ENCODE results near the gene HOXC4.
A peak's percentile ranks its signal among the peaks of the same experiment; 100 is the strongest.
"Not testable (repeated sequence)": the region's sequence is repeated elsewhere in the genome, so short reads cannot be mapped to it uniquely, and the experiment has no call there.

The HOXC4 gene

DNA sequence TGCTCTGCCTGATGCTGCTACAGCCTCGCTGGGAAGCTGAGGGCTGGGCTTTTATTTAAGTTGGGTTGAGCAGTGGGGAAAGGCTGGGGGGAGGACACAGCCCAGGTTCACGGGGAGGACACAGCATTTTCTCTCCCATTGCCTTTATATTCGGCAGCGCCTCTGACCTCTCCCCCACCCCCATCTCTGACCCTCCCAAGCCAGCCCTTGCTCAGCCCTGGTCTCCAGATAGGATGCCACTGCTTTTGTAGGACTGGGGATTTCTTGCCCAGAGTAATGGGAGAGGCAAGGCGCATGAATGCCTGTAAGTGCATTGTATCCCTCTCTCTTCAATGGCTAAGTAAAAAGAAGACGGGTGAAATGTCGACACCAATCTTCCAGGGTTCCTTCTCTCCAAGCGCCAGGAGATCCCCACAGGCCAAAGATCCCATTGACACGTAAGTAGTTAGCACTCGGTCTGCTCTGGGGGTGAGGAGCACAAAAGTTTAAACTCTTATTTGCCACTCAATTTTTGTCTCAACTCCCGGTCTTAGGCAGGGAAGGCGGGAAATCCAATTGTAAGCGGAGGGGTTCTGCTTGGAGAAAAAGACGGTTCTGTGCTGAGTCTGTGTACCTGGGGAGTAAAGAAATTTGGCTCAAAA is 4.6 kb downstream of the HOXC4 start:
- no peak for DNase-seq

DNA sequence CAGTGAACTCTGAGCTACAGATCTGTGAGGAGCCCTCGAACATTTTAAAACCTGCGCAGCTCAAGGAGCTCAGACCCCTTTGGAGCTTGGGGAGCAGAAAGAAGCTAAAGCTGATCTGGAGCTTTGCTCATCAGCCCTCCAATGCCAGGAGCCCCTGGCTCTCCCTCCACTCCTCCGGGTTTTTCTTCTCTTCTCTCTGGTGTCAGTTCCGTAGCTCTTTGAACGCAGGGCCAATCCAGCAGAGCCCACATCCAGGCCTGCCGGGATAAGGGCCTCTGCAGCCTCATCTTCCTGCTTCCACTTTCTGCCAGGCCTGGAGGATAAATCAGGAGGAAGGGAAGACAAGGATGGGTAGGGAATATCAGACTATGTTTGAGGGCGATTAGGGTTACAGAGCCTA is 6.0 kb downstream of the HOXC4 start:
- no peak for DNase-seq

GRCh38 chr12:54060174-54060974 is 6.7 kb downstream of the HOXC4 start:
- no peak for DNase-seq

GRCh38 chr12:54060975-54061778 is 7.5 kb downstream of the HOXC4 start:
- DNase-seq, result no peak

DNA sequence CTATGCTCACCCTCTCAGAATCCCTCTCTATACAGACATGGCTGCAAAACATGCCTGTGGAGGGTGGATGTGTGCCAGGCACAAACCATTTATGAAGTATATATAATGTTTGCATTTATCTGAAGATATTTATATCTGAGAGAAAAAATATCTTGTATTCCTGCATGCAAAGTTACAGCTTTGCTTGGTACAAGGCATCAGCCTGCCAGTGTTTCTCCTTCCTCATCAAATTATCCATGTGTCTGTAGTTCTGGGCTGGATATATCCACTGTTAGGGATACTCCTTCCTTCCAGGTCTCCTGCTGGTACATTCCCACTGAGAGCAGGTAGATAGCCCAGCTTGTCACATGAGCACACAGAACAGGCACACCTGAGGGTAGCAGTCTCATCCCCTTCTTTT is 12.0 kb downstream of the HOXC4 start:
- no peak for DNase-seq

- no peak for DNase-seq
These were observed 12.8 kb downstream of the HOXC4 start for GRCh38 chr12:54066408-54066807.

DNA sequence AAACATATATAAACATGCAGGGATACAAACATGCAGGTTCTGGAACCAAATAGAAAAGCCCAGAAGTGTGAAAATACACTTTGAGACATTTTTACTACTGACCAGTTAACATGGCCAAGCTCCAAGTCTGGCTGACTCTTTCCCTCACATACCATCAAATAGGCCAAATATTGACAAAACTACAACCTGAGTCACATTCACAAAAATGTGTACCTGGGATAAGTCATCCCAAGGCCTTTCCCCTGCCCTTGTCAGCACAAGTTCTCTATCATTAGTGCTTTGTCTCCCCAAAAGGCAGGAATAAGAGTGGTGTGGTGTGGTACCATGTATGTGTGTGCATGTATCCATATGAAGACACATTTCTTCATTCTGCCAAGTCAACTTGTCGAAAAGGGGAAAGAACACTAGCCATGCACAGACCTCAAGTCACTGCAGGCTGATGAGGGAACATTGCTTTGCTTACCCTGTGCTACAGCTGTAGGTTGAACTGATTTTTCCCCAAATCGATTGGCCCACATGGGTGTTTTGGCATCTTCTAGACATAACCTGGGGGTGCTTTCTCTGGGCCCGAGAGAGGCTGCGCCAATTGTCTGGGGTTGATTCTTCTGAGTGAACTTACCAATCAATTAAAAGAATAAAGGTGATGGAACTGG is 14.9 kb downstream of the HOXC4 start:
- no peak for DNase-seq

GRCh38 chr12:54071942-54072341 is 18.3 kb downstream of the HOXC4 start:
- DNase-seq, result no peak

GRCh38 chr12:54074308-54074707 is 20.7 kb downstream of the HOXC4 start:
- no peak for DNase-seq

DNA sequence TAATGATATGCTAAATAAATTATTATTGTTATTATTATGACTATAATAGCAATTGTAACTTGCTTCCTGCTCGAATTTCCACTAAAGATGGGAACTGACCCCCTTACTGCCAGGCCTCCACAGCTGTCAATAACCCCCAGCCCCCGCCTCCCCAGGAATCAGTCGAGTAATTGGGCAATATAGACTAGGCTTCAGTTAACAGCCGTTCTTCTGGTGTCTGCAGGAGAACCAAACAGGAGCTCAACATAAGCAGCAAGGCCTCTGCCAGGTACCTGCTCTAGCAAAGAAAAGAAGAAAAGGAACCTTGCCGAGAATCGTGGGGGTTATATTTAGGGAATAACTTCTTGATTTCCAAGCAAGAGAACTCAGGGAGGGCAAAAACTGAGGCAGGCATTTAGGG is 21.8 kb downstream of the HOXC4 start:
- peak in 1 of 2 experiments; percentile 86 for DNase-seq

DNA sequence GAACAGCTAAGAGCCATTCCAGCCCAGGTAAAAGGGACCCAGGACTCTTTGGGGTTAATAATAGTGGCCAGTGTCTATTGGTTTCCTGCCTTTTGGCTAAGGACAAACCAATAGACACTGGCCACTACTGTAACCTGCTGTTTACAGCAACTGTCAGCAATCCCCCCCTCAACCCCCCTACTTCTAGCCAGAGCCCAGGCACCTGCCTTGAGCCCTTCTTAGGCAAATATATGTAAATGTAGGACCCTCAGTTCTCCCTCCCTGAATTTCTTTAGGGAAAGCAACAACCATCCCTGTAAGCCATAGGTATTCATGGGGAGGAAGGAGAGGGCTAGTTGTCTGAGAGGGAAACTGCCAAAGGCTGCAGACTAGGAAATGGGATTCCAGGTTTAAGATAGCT is 22.3 kb downstream of the HOXC4 start:
- peak; percentile 97 to 98 for DNase-seq

DNA sequence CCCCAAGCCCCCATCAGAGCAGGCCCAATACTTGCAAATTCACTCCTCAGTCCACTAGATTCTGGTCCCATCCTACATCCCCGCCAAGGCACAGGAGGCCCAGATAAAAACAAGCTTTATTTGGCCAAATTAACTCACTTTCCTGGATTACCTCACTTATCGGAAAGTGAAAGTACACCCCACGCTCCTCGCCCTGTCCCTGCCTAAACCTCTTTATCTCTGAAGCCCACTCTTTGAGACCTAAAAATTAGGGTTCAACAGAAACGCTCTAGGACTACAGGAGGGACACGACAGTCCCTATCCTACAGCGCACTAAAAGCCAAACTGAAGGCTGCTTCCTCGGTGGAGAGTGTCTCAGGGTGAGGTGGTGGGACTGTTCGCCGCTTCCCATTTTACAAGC is 24.2 kb downstream of the HOXC4 start:
- peak in 1 of 2 experiments; percentile 71 for DNase-seq

GRCh38 chr12:54079115-54079514 is 25.5 kb downstream of the HOXC4 start:
- DNase-seq, result peak in 1 of 2 experiments; percentile 45

GRCh38 chr12:54080008-54080924 is 26.6 kb downstream of the HOXC4 start:
- peak in 1 of 2 experiments; percentile 51 for DNase-seq

DNA sequence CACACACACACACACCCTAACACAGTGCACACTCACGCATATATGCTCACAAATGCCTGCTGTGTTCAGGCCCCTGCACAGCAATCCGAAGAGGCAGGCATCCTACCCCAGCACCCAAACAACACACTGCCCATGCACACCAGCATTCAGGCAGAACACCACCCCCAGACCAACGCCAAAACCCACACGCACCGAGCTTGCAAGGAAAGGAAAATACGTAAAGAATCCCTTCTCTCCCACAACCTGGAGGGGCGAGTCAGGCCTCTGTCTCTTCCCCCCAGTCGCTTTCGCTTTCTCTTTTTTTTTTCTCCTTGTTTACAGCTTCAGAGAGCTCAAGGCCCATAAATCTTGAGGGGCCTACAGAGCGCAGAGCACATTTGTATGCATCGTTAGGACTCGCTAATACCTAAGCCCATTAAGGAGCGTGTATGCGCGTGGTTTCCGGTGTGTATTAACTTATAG is 27.4 kb downstream of the HOXC4 start:
- DNase-seq, result peak in 1 of 2 experiments; percentile 66

DNA sequence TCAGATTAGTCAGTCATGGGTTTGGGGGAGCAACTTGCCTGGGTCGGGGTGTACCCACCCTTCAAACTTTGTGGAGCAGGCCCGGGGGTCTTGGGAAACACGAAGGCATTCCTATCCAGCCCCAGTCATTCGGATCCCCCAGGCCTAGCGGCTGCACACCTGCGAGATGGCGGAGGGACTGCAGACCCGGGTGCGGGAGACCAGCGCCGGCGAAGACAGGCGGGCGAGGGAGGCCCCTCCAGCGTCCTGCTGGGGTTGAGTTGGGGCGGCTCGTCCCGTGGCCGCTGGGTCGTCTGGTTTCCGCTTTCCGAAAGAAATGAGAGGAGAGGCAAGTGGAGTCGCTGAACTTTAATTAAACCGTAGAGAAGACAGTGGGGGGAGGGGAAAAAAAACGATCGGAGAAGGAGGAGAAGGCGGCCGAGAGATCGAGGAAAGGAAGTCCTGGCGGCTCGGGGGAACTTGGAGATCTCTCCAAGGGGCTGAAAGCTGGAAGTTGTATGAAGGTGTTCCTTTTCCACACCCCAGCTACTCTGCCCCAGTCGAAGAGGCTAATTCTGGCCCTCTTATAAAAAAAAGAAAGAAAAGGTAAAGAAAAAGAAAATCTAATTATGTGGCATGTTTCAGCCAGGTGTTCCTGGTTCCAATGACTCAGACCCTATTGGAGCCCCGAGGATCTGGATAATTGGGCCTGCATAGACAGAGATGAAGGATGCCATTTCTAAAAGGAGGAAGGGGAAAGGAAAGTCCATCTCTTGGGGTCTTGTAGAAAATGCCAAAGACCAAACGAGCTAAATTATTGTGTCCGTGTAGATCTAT is 28.2 kb downstream of the HOXC4 start:
- DNase-seq, result peak in 1 of 2 experiments; percentile 77

DNA sequence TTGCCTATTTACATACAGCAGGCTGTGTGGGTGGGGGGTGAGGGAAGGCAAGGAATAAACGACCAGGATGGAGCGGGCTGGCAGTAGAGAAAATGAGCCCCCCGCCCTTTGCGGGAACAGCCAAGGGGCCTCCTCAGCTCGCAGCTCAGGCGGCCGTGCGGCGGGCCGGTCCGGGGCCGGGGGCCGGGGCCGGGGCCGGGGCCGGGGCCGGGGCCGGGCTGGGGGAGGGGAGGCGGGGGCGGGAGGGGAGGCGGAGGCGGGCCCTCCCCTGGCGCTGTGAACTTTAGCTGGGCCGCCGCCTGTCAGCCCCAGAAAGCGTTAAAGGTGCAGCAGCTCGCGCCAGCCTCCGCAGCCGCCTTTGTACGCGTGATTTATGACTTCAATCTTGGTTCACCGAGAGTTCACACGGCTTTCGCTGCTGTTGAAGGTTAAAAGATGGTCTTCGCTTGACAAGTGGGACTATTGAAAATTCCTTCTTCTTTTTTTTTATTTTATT is 28.8 kb downstream of the HOXC4 start:
- DNase-seq, result peak; percentile 91 to 94

DNA sequence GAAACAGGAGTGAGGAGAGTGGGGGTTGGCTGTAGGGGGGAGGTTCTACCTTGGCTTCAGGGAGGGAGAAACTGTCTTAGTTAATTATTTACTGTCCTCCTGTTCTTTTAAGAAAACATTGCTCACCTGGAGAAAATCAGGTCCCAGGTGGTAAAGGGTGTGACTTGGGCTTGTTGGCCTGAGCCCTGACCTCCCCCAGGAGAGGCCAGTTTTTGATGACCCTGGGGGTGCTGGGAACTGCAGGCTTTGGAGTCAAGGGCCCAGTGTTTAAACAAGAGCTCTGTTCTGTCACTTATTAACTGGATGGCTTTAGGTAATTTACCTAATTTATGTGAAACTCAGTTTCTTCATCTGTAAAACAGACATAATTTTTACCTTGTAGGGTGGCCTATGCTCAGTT is 34.4 kb downstream of the HOXC4 start:
- DNase-seq, result not testable (repeated sequence)

- not testable (repeated sequence) for DNase-seq
These were observed 35.8 kb downstream of the HOXC4 start for GRCh38 chr12:54089465-54089864.

DNA sequence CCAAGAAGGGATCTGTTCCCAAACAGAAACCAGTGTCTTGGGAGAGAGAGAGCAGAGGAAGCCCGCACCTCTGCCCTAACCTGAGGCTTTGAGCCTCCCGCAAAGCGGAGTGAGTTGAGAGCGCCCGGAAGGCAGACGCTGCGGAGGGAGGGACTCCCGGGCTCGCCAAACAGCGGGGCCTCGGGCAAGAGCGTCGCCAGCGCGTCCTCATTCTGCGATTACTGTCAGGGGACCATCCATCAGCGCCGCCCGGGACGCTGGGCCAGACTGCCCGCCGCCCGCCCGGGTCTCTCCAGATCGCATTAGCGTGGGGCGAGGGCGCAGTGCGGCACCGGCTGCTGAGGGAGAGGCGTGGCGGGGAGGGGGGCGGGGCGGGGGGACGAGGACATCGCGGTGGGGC is 36.7 kb downstream of the HOXC4 start:
- peak in 1 of 2 experiments; percentile 71 for DNase-seq

- DNase-seq, result not testable (repeated sequence)
These were observed 39.3 kb downstream of the HOXC4 start for GRCh38 chr12:54092943-54093342.
